ENCODE data around the gene MLEC. TPM values are rescaled to one million over a fixed set of nuclear protein-coding genes. Genes with fewer than 3 reads are reported as not detected.

MLEC gene
- total RNA-seq, 1 donor from 2014 or later = 98.1 TPM

DNA sequence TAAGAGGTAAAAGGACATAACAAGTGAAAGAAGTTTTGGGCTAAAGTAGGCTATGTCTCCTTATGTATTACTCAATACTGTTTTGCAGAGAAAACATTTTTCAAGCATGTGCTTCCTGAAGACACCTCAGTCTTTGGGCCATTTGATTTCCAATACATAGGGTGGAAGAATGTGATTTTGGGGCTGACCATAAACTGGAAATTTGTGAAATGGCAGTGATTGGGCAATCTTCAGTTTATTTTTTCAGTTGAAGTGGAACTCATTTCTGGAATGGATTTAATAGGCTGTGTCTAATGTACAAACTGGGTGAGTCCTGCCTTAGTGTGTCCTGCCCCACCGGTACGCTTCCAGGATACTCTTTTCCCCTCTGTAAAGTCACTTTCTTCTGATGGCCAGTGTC, 35.8 kb downstream of the MLEC start:
- DNase-seq = no peak
- Histone ChIP-seq H3K9me3 (no peaks in the 10 kb centered on the region), H3K4me1 (peaks cover 22% of the 10 kb centered on the region), H3K27ac (no peak overlapping the region), H3K27me3 (ENCODE audit: low read depth) (no peaks in the 10 kb centered on the region), H3K4me3 (no peak overlapping the region), H3K36me3 (peaks cover 59% of the 10 kb centered on the region)
- TF ChIP-seq CTCF (IDR thresholded peaks at IDR 0.05) = no peak
- no peak for ATAC-seq
- intact Hi-C loops (cut with DNase I) = no loop called here

- intact Hi-C loops (cut with DNase I) = no loop called here
- peaks cover 55% of the 10 kb centered on the region for H3K36me3 ChIP-seq
Measured at GRCh38 chr12:120724720-120725119, 37.8 kb downstream of the MLEC start.

GRCh38 chr12:120725151-120725658, 38.3 kb downstream of the MLEC start:
- intact Hi-C loops (cut with DNase I) = no loop called here
- Histone ChIP-seq H3K4me1 (peaks cover 22% of the 10 kb centered on the region), H3K9me3 (no peaks in the 10 kb centered on the region), H3K36me3 (peaks cover 55% of the 10 kb centered on the region), H3K4me3 (peak overlapping the region; percentile 72), H3K27ac (no peak overlapping the region), H3K27me3 (ENCODE audit: low read depth) (no peaks in the 10 kb centered on the region)
- no peak for ATAC-seq
- no peak for DNase-seq
- TF ChIP-seq CTCF (IDR thresholded peaks at IDR 0.05) = no peak

More at GRCh38 chr12:120724720-120725119, 37.8 kb downstream of the MLEC start:
- DNase-seq (no peak), ATAC-seq (no peak)
- Histone ChIP-seq H3K27me3 (ENCODE audit: low read depth) (no peaks in the 10 kb centered on the region), H3K4me3 (no peak overlapping the region), H3K9me3 (no peaks in the 10 kb centered on the region), H3K27ac (no peak overlapping the region), H3K4me1 (peaks cover 22% of the 10 kb centered on the region)
- no peak for TF ChIP-seq CTCF (IDR thresholded peaks at IDR 0.05)

GRCh38 chr12:120725659-120726509, 38.9 kb downstream of the MLEC start, which contains the start of gene ACADS:
Gene ACADS (plus strand): TSS chr12:120725826. CDS start chr12:120725886, 60 bp downstream.
- H3K4me1 ChIP-seq = peaks cover 17% of the 10 kb centered on the region
- no peaks in the 10 kb centered on the region for H3K9me3 ChIP-seq
- peak within 1 kb of the TSS; percentile 72 for H3K4me3 ChIP-seq
- no peak for TF ChIP-seq CTCF (IDR thresholded peaks at IDR 0.05)
- peak; percentile 95 for DNase-seq
- H3K36me3 ChIP-seq = peaks cover 55% of the 10 kb centered on the region
- H3K27me3 ChIP-seq (ENCODE audit: low read depth) = no peaks in the 10 kb centered on the region
- peak; percentile 99 to 100 for ATAC-seq
- peak within 1 kb of the TSS; percentile 79 for H3K27ac ChIP-seq
- intact Hi-C loops (cut with DNase I) = no loop called here

- ATAC-seq = no peak
- intact Hi-C loops (cut with DNase I) = no loop called here
- peak overlapping the region; percentile 72 for H3K4me3 ChIP-seq
- DNase-seq = peak; percentile 2
- peaks cover 14% of the 10 kb centered on the region for H3K4me1 ChIP-seq
- H3K9me3 ChIP-seq = no peaks in the 10 kb centered on the region
- no peak for TF ChIP-seq CTCF (IDR thresholded peaks at IDR 0.05)
- H3K36me3 ChIP-seq = peaks cover 54% of the 10 kb centered on the region
- no peaks in the 10 kb centered on the region for H3K27me3 ChIP-seq (ENCODE audit: low read depth)
- H3K27ac ChIP-seq = peak overlapping the region; percentile 79
Measured at GRCh38 chr12:120726510-120726793, 39.5 kb downstream of the MLEC start.

Measured in lower lobe of right lung (tissue), 2 donors.